OCI-LY1 (cell line): Measurements from ENCODE around the gene MPZL3.
"Not testable (repeated sequence)": the region's sequence is repeated elsewhere in the genome, so short reads cannot be mapped to it uniquely, and the experiment has no call there.

Source experiments
- H2AFZ ChIP-seq: fragments of 200-600 bp; sonication (generic), shearing (Covaris generic); 2 replicates; pipeline ENCODE4 v1.6.0; 2014; ENCODE audit warnings: antibody characterized with exemption, mild to moderate bottlenecking, low read length
- H3F3A ChIP-seq: fragments of 200-600 bp; sonication (generic), shearing (Covaris generic); 2 replicates; pipeline ENCODE4 v1.6.0; 2014; ENCODE audit warnings: mild to moderate bottlenecking, antibody characterized with exemption, low read length, moderate library complexity; ENCODE audit not compliant: insufficient read depth
- H3K27ac ChIP-seq: fragments of 200-600 bp; sonication (generic); 2 replicates; pipeline ENCODE4 v1.5.1; 2014; ENCODE audit warnings: low read length, mixed run types, mild to moderate bottlenecking, low read depth; ENCODE audit not compliant: poor library complexity, severe bottlenecking
- H3K27me3 ChIP-seq: fragments of 200-600 bp; sonication (generic); 2 replicates; pipeline ENCODE4 v1.6.0; 2014; ENCODE audit warnings: antibody characterized with exemption, mild to moderate bottlenecking, low read length, moderate library complexity; ENCODE audit not compliant: insufficient read depth
- H3K36me3 ChIP-seq: fragments of 200-600 bp; sonication (generic); 2 replicates; pipeline ENCODE4 v1.6.1; 2014; ENCODE audit warnings: mild to moderate bottlenecking, antibody characterized with exemption, low read length, moderate library complexity, mixed read lengths; ENCODE audit not compliant: insufficient read depth
- H3K4me1 ChIP-seq: fragments of 200-600 bp; sonication (generic); 2 replicates; pipeline ENCODE4 v1.5.1; 2014; ENCODE audit warnings: mild to moderate bottlenecking, low read length, moderate library complexity; ENCODE audit not compliant: insufficient read depth, severe bottlenecking
- H3K4me2 ChIP-seq: fragments of 200-600 bp; sonication (generic), shearing (Covaris generic); 2 replicates; pipeline ENCODE4 v1.6.1; 2014; ENCODE audit warnings: low read length
- H3K4me3 ChIP-seq: fragments of 200-600 bp; sonication (generic); 2 replicates; pipeline ENCODE4 v1.5.1; 2014; ENCODE audit warnings: low read length, low read depth, mild to moderate bottlenecking, mixed read lengths; ENCODE audit not compliant: poor library complexity, severe bottlenecking
- H3K79me2 ChIP-seq: fragments of 200-600 bp; shearing (Covaris generic); 2 replicates; pipeline ENCODE4 v1.6.1; 2016; ENCODE audit warnings: mixed run types, low read length, mixed read lengths; ENCODE audit not compliant: insufficient read depth
- H3K9ac ChIP-seq: fragments of 200-600 bp; sonication (generic), shearing (Covaris generic); 2 replicates; pipeline ENCODE4 v1.6.1; 2014; ENCODE audit warnings: mild to moderate bottlenecking, low read length, mixed read lengths
- H3K9me2 ChIP-seq: fragments of 200-600 bp; sonication (generic), shearing (Covaris generic); 2 replicates; pipeline ENCODE4 v1.6.1; 2014; ENCODE audit warnings: low read depth, mild to moderate bottlenecking, low read length, mixed read lengths
- H3K9me3 ChIP-seq: fragments of 200-600 bp; shearing (Covaris generic); 2 replicates; pipeline ENCODE4 v1.6.1; 2014; ENCODE audit warnings: low read length, mixed read lengths
- H4K20me1 ChIP-seq: fragments of 200-600 bp; sonication (generic), shearing (Covaris generic); 2 replicates; pipeline ENCODE4 v1.6.0; 2016; ENCODE audit warnings: mild to moderate bottlenecking, low read length; ENCODE audit not compliant: insufficient read depth
- CTCF ChIP-seq: fragments of 200-600 bp; sonication (generic), shearing (Covaris generic); IDR thresholded peaks from 2 replicates; pipeline ENCODE4 v1.5.1; 2017; ENCODE audit warnings: mild to moderate bottlenecking, antibody characterized with exemption, low read length, moderate library complexity, mixed read lengths
- EZH2 ChIP-seq: fragments of 200-600 bp; sonication (generic), shearing (Covaris generic); IDR thresholded peaks from 2 replicates; pipeline ENCODE4 v1.8.0; 2017; ENCODE audit warnings: borderline replicate concordance, mixed run types, mild to moderate bottlenecking, antibody characterized with exemption, low read length, moderate library complexity, mixed read lengths

The MPZL3 gene

GRCh38 chr11:118186346-118187107, 65.6 kb downstream of the MPZL3 start:
- no peak overlapping the region for H2AFZ ChIP-seq
- H3K36me3 ChIP-seq: no peaks in the 10 kb centered on the region
- H3K9ac ChIP-seq: no peak overlapping the region
- no peak overlapping the region for H3K4me2 ChIP-seq
- no peaks in the 10 kb centered on the region for H3K9me3 ChIP-seq
- no peaks in the 10 kb centered on the region for H3K27me3 ChIP-seq
- H3K79me2 ChIP-seq: no peaks in the 10 kb centered on the region
- H3K4me3 ChIP-seq: no peak overlapping the region
- TF ChIP-seq CTCF (no peak), EZH2 (no peak)
- no peaks in the 10 kb centered on the region for H4K20me1 ChIP-seq
- H3K27ac ChIP-seq: no peak overlapping the region
- no peaks in the 10 kb centered on the region for H3F3A ChIP-seq
- H3K4me1 ChIP-seq: no peaks in the 10 kb centered on the region
- H3K9me2 ChIP-seq: no peaks in the 10 kb centered on the region

- H3K4me2 ChIP-seq: no peak overlapping the region
- H2AFZ ChIP-seq: no peak overlapping the region
- H3F3A ChIP-seq: no peaks in the 10 kb centered on the region
- H3K79me2 ChIP-seq: no peaks in the 10 kb centered on the region
- H3K9me3 ChIP-seq: no peaks in the 10 kb centered on the region
- H3K4me1 ChIP-seq: peaks cover 4% of the 10 kb centered on the region
- no peak overlapping the region for H3K4me3 ChIP-seq
- no peak overlapping the region for H3K27ac ChIP-seq
- H3K36me3 ChIP-seq: no peaks in the 10 kb centered on the region
- H3K9me2 ChIP-seq: no peaks in the 10 kb centered on the region
- TF ChIP-seq EZH2 (no peak), CTCF (no peak)
- no peaks in the 10 kb centered on the region for H4K20me1 ChIP-seq
- no peak overlapping the region for H3K9ac ChIP-seq
- no peaks in the 10 kb centered on the region for H3K27me3 ChIP-seq
These were observed 67.2 kb downstream of the MPZL3 start for GRCh38 chr11:118184784-118185579.

GRCh38 chr11:118183691-118184090, 68.5 kb downstream of the MPZL3 start:
- not testable (repeated sequence) for H3K4me1 ChIP-seq

More at GRCh38 chr11:118183691-118184090, 68.5 kb downstream of the MPZL3 start:
- not testable (repeated sequence) for H3K9ac ChIP-seq, H3K36me3 ChIP-seq, H3K9me2 ChIP-seq, H4K20me1 ChIP-seq, H3K27ac ChIP-seq, H3K79me2 ChIP-seq, H3K4me3 ChIP-seq, H3K9me3 ChIP-seq, H2AFZ ChIP-seq, H3F3A ChIP-seq, H3K4me2 ChIP-seq, H3K27me3 ChIP-seq
